ENCODE measurements around the gene WDR89. TPM values are rescaled to one million over a fixed set of nuclear protein-coding genes. Genes with fewer than 3 reads are reported as not detected.

Gene WDR89
- total RNA-seq, 1 donor = 10.5 TPM

DNA sequence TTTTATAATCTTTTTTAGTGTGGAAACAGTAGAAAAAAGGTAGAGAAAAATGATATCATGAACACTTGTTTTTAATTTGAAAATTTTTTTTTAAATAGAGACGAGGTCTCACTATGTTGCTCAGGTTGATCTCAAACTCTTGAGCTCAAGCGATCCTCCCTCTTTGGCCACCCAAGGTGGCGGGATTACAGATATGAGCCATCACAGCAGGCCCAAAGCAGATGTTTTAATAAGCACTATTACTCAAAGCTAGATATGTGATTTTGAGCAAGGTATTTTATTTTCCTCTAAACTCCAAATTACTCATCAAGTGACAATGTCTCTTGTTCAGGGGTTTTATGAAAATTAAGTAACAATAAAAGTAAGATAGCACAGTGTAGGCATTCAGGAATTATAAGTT is 10.7 kb upstream of the WDR89 start:
- no peaks in the 10 kb centered on the region for H3K36me3 ChIP-seq (ENCODE audit: insufficient read depth, low read length)
- no peak overlapping the region for H2AFZ ChIP-seq (ENCODE audit: low read length)
- H3K4me1 ChIP-seq (ENCODE audit: insufficient read depth, low read length) = peaks cover 18% of the 10 kb centered on the region
- H3K79me2 ChIP-seq (ENCODE audit: insufficient read depth, low read length) = no peaks in the 10 kb centered on the region
- no peak for DNase-seq (ENCODE audit: insufficient read length, low spot score, missing footprints)
- H4K20me1 ChIP-seq (ENCODE audit: insufficient read depth, low read length) = no peaks in the 10 kb centered on the region
- H3K27ac ChIP-seq (ENCODE audit: low read depth, low read length) = no peak overlapping the region
- H3K4me3 ChIP-seq (ENCODE audit: insufficient read depth, low read length) = no peak overlapping the region
- H3K9me3 ChIP-seq (ENCODE audit: low read depth, low read length) = no peaks in the 10 kb centered on the region
- TF ChIP-seq, protein P1, sequence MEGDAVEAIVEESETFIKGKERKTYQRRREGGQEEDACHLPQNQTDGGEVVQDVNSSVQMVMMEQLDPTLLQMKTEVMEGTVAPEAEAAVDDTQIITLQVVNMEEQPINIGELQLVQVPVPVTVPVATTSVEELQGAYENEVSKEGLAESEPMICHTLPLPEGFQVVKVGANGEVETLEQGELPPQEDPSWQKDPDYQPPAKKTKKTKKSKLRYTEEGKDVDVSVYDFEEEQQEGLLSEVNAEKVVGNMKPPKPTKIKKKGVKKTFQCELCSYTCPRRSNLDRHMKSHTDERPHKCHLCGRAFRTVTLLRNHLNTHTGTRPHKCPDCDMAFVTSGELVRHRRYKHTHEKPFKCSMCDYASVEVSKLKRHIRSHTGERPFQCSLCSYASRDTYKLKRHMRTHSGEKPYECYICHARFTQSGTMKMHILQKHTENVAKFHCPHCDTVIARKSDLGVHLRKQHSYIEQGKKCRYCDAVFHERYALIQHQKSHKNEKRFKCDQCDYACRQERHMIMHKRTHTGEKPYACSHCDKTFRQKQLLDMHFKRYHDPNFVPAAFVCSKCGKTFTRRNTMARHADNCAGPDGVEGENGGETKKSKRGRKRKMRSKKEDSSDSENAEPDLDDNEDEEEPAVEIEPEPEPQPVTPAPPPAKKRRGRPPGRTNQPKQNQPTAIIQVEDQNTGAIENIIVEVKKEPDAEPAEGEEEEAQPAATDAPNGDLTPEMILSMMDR (IDR thresholded peaks at IDR 0.05; ENCODE audit: extremely low read depth, low read depth, low read length) = no peak
- H3K27me3 ChIP-seq (ENCODE audit: insufficient read depth, low read length) = no peaks in the 10 kb centered on the region
- no peak overlapping the region for H3K4me2 ChIP-seq (ENCODE audit: insufficient read depth, low read length)

DNA sequence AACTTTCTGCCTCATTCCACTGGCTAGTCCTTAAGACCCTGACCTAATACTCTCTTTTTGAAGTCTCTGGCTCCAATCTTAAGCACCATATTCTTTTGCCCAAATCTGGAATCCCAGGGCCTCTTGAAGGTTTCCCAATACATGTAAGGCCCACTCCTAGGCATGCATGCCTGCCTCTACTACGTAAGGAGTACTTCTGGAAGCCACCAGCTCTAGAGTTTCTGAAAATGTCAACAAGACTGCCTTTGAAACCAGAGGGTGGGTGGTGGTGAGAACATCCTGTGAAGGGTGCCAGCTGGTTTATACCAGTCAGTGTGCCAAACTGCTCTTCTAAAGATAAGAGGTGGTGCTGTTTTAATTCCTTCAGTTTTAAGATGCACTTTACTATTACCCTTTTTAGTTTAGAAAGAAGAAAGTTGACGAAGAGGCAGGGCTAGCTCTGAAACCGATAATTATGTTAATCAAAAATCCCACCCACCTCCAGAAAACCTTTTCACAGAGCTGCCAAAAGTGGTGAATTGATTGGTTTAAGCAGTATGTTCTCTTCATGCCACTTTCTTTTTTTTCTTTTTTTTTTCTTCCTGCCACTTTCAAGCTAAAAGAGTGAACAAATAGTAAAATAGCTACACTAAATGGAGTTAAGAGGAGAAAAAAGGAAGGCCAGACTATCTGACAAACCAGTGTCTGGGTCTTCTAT is 8.7 kb upstream of the WDR89 start:
- Histone ChIP-seq H3K4me3 (ENCODE audit: insufficient read depth, low read length) (no peak overlapping the region), H3K36me3 (ENCODE audit: insufficient read depth, low read length) (no peaks in the 10 kb centered on the region), H3K4me2 (ENCODE audit: insufficient read depth, low read length) (no peak overlapping the region), H3K27ac (ENCODE audit: low read depth, low read length) (peak overlapping the region; percentile 7), H4K20me1 (ENCODE audit: insufficient read depth, low read length) (no peaks in the 10 kb centered on the region), H3K79me2 (ENCODE audit: insufficient read depth, low read length) (no peaks in the 10 kb centered on the region), H3K27me3 (ENCODE audit: insufficient read depth, low read length) (no peaks in the 10 kb centered on the region), H3K9me3 (ENCODE audit: low read depth, low read length) (no peaks in the 10 kb centered on the region), H2AFZ (ENCODE audit: low read length) (peak overlapping the region; percentile 57), H3K4me1 (ENCODE audit: insufficient read depth, low read length) (peaks cover 20% of the 10 kb centered on the region)
- TF ChIP-seq, protein P1 (IDR thresholded peaks at IDR 0.05; ENCODE audit: extremely low read depth, low read depth, low read length) = no peak
- DNase-seq (ENCODE audit: insufficient read length, low spot score, missing footprints) = no peak

- Histone ChIP-seq H3K4me2 (ENCODE audit: insufficient read depth, low read length) (peak overlapping the region; percentile 24), H3K36me3 (ENCODE audit: insufficient read depth, low read length) (no peaks in the 10 kb centered on the region), H3K4me3 (ENCODE audit: insufficient read depth, low read length) (no peak overlapping the region), H4K20me1 (ENCODE audit: insufficient read depth, low read length) (no peaks in the 10 kb centered on the region), H3K9me3 (ENCODE audit: low read depth, low read length) (no peaks in the 10 kb centered on the region), H3K4me1 (ENCODE audit: insufficient read depth, low read length) (peaks cover 15% of the 10 kb centered on the region), H3K27ac (ENCODE audit: low read depth, low read length) (no peak overlapping the region), H2AFZ (ENCODE audit: low read length) (peak overlapping the region; percentile 69), H3K27me3 (ENCODE audit: insufficient read depth, low read length) (no peaks in the 10 kb centered on the region), H3K79me2 (ENCODE audit: insufficient read depth, low read length) (no peaks in the 10 kb centered on the region)
- no peak for DNase-seq (ENCODE audit: insufficient read length, low spot score, missing footprints)
- TF ChIP-seq, protein P1 (IDR thresholded peaks at IDR 0.05; ENCODE audit: extremely low read depth, low read depth, low read length) = no peak
These were observed 6.2 kb upstream of the WDR89 start for GRCh38 chr14:63647696-63648410.

- Histone ChIP-seq H3K4me1 (ENCODE audit: insufficient read depth, low read length) (peaks cover 13% of the 10 kb centered on the region), H3K79me2 (ENCODE audit: insufficient read depth, low read length) (peaks cover 7% of the 10 kb centered on the region), H3K4me3 (ENCODE audit: insufficient read depth, low read length) (no peak overlapping the region), H3K4me2 (ENCODE audit: insufficient read depth, low read length) (no peak overlapping the region), H3K36me3 (ENCODE audit: insufficient read depth, low read length) (no peaks in the 10 kb centered on the region), H3K27me3 (ENCODE audit: insufficient read depth, low read length) (no peaks in the 10 kb centered on the region), H2AFZ (ENCODE audit: low read length) (no peak overlapping the region), H3K27ac (ENCODE audit: low read depth, low read length) (no peak overlapping the region), H3K9me3 (ENCODE audit: low read depth, low read length) (no peaks in the 10 kb centered on the region), H4K20me1 (ENCODE audit: insufficient read depth, low read length) (no peaks in the 10 kb centered on the region)
- TF ChIP-seq, protein P1 (IDR thresholded peaks at IDR 0.05; ENCODE audit: extremely low read depth, low read depth, low read length) = no peak
- no peak for DNase-seq (ENCODE audit: insufficient read length, low spot score, missing footprints)
These were observed 3.1 kb upstream of the WDR89 start for GRCh38 chr14:63644741-63645140.
